Gastroesophageal sphincter (tissue), 4 donors: ENCODE data around the gene TIAL1. TPM values are rescaled to one million over a fixed set of nuclear protein-coding genes. Genes with fewer than 3 reads are reported as not detected.

Experiments
- ATAC-seq: fragments of 150-250 bp; one replicate; pipeline ENCODE4 v1.9.1; 2016; ENCODE audit warnings: mild to moderate bottlenecking, moderate library complexity
- H3K27ac ChIP-seq, 4 donors: fragments of 200-600 bp; sonication (generic) in 3 of 4; 1 replicate in 3 of 4; 2 replicates in 1 of 4; pipeline ENCODE4 v1.5.1; 2016 to 2019
- H3K27me3 ChIP-seq: fragments of 200-600 bp; sonication (generic); one replicate; pipeline ENCODE4 v1.5.1; 2019
- H3K36me3 ChIP-seq, 2 donors: fragments of 200-600 bp; sonication (generic); one replicate each; pipeline ENCODE4 v1.5.1; 2019; ENCODE audit warnings: control low read depth in 1 of 2
- H3K4me1 ChIP-seq, 3 donors: fragments of 200-600 bp; sonication (generic); 1 replicate in 2 of 3; 2 replicates in 1 of 3; pipeline ENCODE4 v1.5.1; 2016 to 2019; ENCODE audit warnings: control low read depth in 2 of 3
- H3K4me3 ChIP-seq, 2 donors: fragments of 200-600 bp; sonication (generic); one replicate each; pipeline ENCODE4 v1.5.1; 2019; ENCODE audit warnings: mild to moderate bottlenecking in 1 of 2, moderate library complexity in 1 of 2
- H3K9me3 ChIP-seq, 3 donors: fragments of 200-600 bp; sonication (generic); one replicate each; pipeline ENCODE4 v1.5.1; 2017 to 2019; ENCODE audit warnings: control low read depth in 2 of 3
- EP300 ChIP-seq: sonication (generic); formaldehyde crosslinking; IDR thresholded peaks from one replicate; pipeline ENCODE4 v1.6.1; 2017; ENCODE audit warnings: antibody characterized with exemption, mild to moderate bottlenecking
- POLR2A ChIP-seq, 2 donors: fragments of 450-650 bp; IDR thresholded peaks; one replicate each; pipeline ENCODE4 v1.6.1; 2017; ENCODE audit warnings: antibody characterized with exemption in 2 of 2, mild to moderate bottlenecking in 2 of 2, moderate library complexity in 1 of 2
- POLR2AphosphoS5 ChIP-seq: sonication (generic); formaldehyde crosslinking; IDR thresholded peaks from one replicate; pipeline ENCODE4 v1.6.1; 2017; ENCODE audit warnings: antibody characterized with exemption
- WGBS, 2 donors: methylation state at CpG; one replicate each; pipeline ENCODE4 v1.1.5; 2018; ENCODE audit warnings: low coverage in 1 of 2; 5-methylcytosine and 5-hydroxymethylcytosine counted together
- total RNA-seq, 4 donors: library from RNA; depleted of rRNA; stranded (reverse); fragments of >200 nt; gene quantifications; one replicate each; pipeline ENCODE4 v1.1.0, GENCODE V29; 2016
- TF ChIP-seq, protein P1 (sequence below), 4 experiments: fragments of 200-600 bp in 2 of 4; fragments of 450-650 bp in 2 of 4; sonication (generic) in 1 of 4; IDR thresholded peaks; one replicate each; pipeline ENCODE4 v1.5.1; 2017 to 2019; ENCODE audit warnings: antibody characterized with exemption in 4 of 4, mild to moderate bottlenecking in 2 of 4, moderate library complexity in 2 of 4

Gene TIAL1
- total RNA-seq, 4 donors from 2014 or later, result 53.6 to 117 (median 57.9) TPM

GRCh38 chr10:119542357-119542987 lies 54.3 kb downstream of the TIAL1 start, which contains the start of gene RGS10:
TSS of gene RGS10 (minus strand) at chr10:119542719. CDS start at chr10:119542638, 81 bp downstream.
- Histone ChIP-seq H3K36me3 (no peaks in the 10 kb centered on the region), H3K27ac (peak within 1 kb of the TSS; percentile 30 to 86 (median 82)), H3K4me3 (peak within 1 kb of the TSS; percentile 77 to 82), H3K9me3 (no peaks in the 10 kb centered on the region), H3K27me3 (peaks cover 3% of the 10 kb centered on the region), H3K4me1 (peaks cover 0 to 74% (median 27%) of the 10 kb centered on the region in 3 donors)
- ATAC-seq, result peak; percentile 92
- WGBS, 2 donors, result 0% methylated on average over 7 of the region's 76 CpGs; no CpG with 5 or more reads in 1 of the 2 donors
- TF ChIP-seq POLR2A (IDR thresholded peaks at IDR 0.05) (peak; percentile 60 to 67), POLR2AphosphoS5 (peak; percentile 41), EP300 (no peak)
- TF ChIP-seq, protein P1, sequence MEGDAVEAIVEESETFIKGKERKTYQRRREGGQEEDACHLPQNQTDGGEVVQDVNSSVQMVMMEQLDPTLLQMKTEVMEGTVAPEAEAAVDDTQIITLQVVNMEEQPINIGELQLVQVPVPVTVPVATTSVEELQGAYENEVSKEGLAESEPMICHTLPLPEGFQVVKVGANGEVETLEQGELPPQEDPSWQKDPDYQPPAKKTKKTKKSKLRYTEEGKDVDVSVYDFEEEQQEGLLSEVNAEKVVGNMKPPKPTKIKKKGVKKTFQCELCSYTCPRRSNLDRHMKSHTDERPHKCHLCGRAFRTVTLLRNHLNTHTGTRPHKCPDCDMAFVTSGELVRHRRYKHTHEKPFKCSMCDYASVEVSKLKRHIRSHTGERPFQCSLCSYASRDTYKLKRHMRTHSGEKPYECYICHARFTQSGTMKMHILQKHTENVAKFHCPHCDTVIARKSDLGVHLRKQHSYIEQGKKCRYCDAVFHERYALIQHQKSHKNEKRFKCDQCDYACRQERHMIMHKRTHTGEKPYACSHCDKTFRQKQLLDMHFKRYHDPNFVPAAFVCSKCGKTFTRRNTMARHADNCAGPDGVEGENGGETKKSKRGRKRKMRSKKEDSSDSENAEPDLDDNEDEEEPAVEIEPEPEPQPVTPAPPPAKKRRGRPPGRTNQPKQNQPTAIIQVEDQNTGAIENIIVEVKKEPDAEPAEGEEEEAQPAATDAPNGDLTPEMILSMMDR (IDR thresholded peaks at IDR 0.05), result no peak

GRCh38 chr10:119541459-119542356 lies 55.1 kb downstream of the TIAL1 start:
- peak; percentile 13 for ATAC-seq
- H3K27ac ChIP-seq, result peak overlapping the region in 3 of 4 donors; percentile 81 to 86 (median 83)
- no peaks in the 10 kb centered on the region for H3K36me3 ChIP-seq
- H3K4me1 ChIP-seq, result peaks cover 0 to 79% (median 27%) of the 10 kb centered on the region in 3 donors
- H3K27me3 ChIP-seq, result no peaks in the 10 kb centered on the region
- WGBS, 2 donors, result 49% methylated on average over 16 of the region's 57 CpGs; no CpG with 5 or more reads in 1 of the 2 donors
- H3K9me3 ChIP-seq, result no peaks in the 10 kb centered on the region
- peak overlapping the region; percentile 77 to 82 for H3K4me3 ChIP-seq
- TF ChIP-seq, protein P1 (IDR thresholded peaks at IDR 0.05), result no peak
- TF ChIP-seq POLR2AphosphoS5 (no peak), EP300 (no peak), POLR2A (IDR thresholded peaks at IDR 0.05) (no peak)

DNA sequence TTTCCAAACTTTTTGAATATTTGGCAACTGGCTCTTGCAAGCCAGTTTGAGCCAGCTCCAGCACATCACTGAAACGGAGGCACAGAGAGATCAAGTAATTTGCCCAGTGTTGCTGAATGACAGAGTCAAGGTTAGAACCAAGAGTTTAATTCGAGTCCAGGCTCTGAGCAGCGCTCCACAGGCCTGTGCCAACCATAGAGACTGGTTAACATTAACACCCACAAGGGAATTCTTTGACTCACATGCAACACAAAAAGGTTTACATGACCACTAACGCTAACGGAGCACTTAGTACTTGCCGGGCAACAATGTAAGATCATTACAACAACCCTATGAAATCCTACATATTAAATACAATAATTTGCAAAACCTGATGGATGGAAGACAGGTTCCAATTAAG lies 55.7 kb downstream of the TIAL1 start:
- H3K27me3 ChIP-seq, result no peaks in the 10 kb centered on the region
- no peaks in the 10 kb centered on the region for H3K36me3 ChIP-seq
- no peak for ATAC-seq
- H3K4me1 ChIP-seq, result peaks cover 0 to 86% (median 27%) of the 10 kb centered on the region in 3 donors
- H3K27ac ChIP-seq, result peak overlapping the region in 3 of 4 donors; percentile 37 to 86 (median 83)
- TF ChIP-seq, protein P1 (IDR thresholded peaks at IDR 0.05), result no peak
- no peak for TF ChIP-seq POLR2A (IDR thresholded peaks at IDR 0.05)
- no peak for TF ChIP-seq POLR2AphosphoS5
- TF ChIP-seq EP300, result no peak
- 25 to 49% methylated on average over 3 to 5 of the region's 6 CpGs for WGBS, 2 donors
- peak overlapping the region in 1 of 2 donors; percentile 82 for H3K4me3 ChIP-seq
- no peaks in the 10 kb centered on the region for H3K9me3 ChIP-seq

DNA sequence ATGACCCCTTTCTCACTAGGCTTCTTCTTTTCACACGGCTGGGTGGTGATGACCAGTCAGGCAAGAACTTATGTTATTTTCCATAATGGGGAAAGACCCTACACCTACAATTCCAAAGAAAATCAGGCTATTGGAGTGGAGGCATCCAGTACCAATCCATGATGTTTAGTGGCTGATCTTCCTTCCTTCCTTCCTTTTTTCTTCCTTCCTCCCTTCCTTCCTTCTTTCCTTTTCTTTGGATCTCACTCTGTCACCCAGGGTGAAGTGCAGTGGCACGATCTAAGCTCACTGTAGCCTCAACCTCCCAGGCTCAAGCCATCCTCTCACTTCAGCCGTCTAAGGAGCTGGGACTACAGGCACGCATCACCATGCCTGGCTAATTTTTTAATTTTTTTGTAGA lies 56.7 kb downstream of the TIAL1 start:
- no peak for ATAC-seq
- Histone ChIP-seq H3K4me1 (peaks cover 0 to 95% (median 27%) of the 10 kb centered on the region in 3 donors), H3K36me3 (no peaks in the 10 kb centered on the region), H3K27me3 (no peaks in the 10 kb centered on the region), H3K4me3 (no peak overlapping the region), H3K27ac (peak overlapping the region in 2 of 4 donors; percentile 66 to 83), H3K9me3 (no peaks in the 10 kb centered on the region)
- WGBS, 2 donors, result 91% methylated on average over 4 of the region's 4 CpGs
- TF ChIP-seq POLR2A (IDR thresholded peaks at IDR 0.05), result no peak
- no peak for TF ChIP-seq POLR2AphosphoS5
- TF ChIP-seq, protein P1 (IDR thresholded peaks at IDR 0.05), result no peak
- TF ChIP-seq EP300, result no peak
